Measurements from ENCODE around the gene KLHDC4.

The KLHDC4 gene

DNA sequence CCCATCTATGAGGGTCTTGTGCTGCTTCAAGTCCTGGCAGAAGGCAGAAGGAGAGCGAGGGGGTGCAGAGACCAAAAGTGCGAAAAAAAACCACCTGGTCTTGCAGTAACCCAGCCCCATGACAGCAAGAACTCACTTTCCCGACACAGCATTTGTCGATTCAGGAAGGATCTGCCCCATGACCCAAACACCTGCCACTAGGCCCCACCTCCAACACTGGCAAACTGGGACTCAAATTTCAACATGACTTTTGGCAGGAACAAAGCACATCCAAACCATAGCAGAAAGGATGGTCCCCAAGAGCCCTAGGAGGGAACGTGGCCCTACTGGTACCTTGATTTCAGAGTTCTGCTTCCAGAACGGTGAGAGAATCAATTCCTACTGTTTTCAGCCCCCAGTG is 34.7 kb upstream of the KLHDC4 start:
- no peak for TF ChIP-seq EZH2phosphoT487 (conservative IDR thresholded peaks at IDR 0.05; ENCODE audit: low read length)
- TF ChIP-seq, protein P1, sequence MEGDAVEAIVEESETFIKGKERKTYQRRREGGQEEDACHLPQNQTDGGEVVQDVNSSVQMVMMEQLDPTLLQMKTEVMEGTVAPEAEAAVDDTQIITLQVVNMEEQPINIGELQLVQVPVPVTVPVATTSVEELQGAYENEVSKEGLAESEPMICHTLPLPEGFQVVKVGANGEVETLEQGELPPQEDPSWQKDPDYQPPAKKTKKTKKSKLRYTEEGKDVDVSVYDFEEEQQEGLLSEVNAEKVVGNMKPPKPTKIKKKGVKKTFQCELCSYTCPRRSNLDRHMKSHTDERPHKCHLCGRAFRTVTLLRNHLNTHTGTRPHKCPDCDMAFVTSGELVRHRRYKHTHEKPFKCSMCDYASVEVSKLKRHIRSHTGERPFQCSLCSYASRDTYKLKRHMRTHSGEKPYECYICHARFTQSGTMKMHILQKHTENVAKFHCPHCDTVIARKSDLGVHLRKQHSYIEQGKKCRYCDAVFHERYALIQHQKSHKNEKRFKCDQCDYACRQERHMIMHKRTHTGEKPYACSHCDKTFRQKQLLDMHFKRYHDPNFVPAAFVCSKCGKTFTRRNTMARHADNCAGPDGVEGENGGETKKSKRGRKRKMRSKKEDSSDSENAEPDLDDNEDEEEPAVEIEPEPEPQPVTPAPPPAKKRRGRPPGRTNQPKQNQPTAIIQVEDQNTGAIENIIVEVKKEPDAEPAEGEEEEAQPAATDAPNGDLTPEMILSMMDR (IDR thresholded peaks at IDR 0.05; ENCODE audit: insufficient read depth, low read length, poor library complexity, severe bottlenecking) = no peak
- Histone ChIP-seq H2AFZ (ENCODE audit: low read depth, low read length, severe bottlenecking) (no peak overlapping the region), H3K4me2 (ENCODE audit: low read depth, low read length, poor library complexity, severe bottlenecking) (no peak overlapping the region), H3K27me3 (ENCODE audit: low read length) (no peaks in the 10 kb centered on the region), H3K27ac (ENCODE audit: low read depth, low read length) (no peak overlapping the region), H4K20me1 (ENCODE audit: low read depth, low read length) (no peaks in the 10 kb centered on the region), H3F3A (ENCODE audit: insufficient read depth) (peaks cover 10% of the 10 kb centered on the region; the same call in 1 of the 2 replicates), H3K79me2 (ENCODE audit: insufficient read depth, low read length) (peaks cover 87% of the 10 kb centered on the region), H3K4me3 (ENCODE audit: insufficient read depth, low read length, poor library complexity, severe bottlenecking) (no peak overlapping the region), H3K36me3 (ENCODE audit: low read length) (no peaks in the 10 kb centered on the region), H3K9me2 (replicated peaks; ENCODE audit: insufficient read depth, low read length) (no peaks in the 10 kb centered on the region), H3K9ac (ENCODE audit: low read length) (no peak overlapping the region), H3K9me3 (ENCODE audit: insufficient read depth, low read length) (no peaks in the 10 kb centered on the region)

- peaks cover 90% of the 10 kb centered on the region for H3K79me2 ChIP-seq (ENCODE audit: insufficient read depth, low read length)
- H3K9ac ChIP-seq (ENCODE audit: low read length) = no peak overlapping the region
- H2AFZ ChIP-seq (ENCODE audit: low read depth, low read length, severe bottlenecking) = no peak overlapping the region
- TF ChIP-seq, protein P1 (IDR thresholded peaks at IDR 0.05; ENCODE audit: insufficient read depth, low read length, poor library complexity, severe bottlenecking) = no peak
- H3K27me3 ChIP-seq (ENCODE audit: low read length) = no peaks in the 10 kb centered on the region
- no peaks in the 10 kb centered on the region for H4K20me1 ChIP-seq (ENCODE audit: low read depth, low read length)
- no peak overlapping the region for H3K27ac ChIP-seq (ENCODE audit: low read depth, low read length)
- no peak overlapping the region for H3K4me3 ChIP-seq (ENCODE audit: insufficient read depth, low read length, poor library complexity, severe bottlenecking)
- no peaks in the 10 kb centered on the region for H3F3A ChIP-seq (ENCODE audit: insufficient read depth)
- H3K4me2 ChIP-seq (ENCODE audit: low read depth, low read length, poor library complexity, severe bottlenecking) = no peak overlapping the region
- no peaks in the 10 kb centered on the region for H3K9me3 ChIP-seq (ENCODE audit: insufficient read depth, low read length)
- no peaks in the 10 kb centered on the region for H3K36me3 ChIP-seq (ENCODE audit: low read length)
- no peaks in the 10 kb centered on the region for H3K9me2 ChIP-seq (replicated peaks; ENCODE audit: insufficient read depth, low read length)
Observed at GRCh38 chr16:87795336-87795735, 29.6 kb upstream of the KLHDC4 start.

GRCh38 chr16:87794485-87795078 is 28.8 kb upstream of the KLHDC4 start:
- Histone ChIP-seq H3K27ac (ENCODE audit: low read depth, low read length) (no peak overlapping the region), H3K79me2 (ENCODE audit: insufficient read depth, low read length) (peaks cover 91% of the 10 kb centered on the region), H3K4me2 (ENCODE audit: low read depth, low read length, poor library complexity, severe bottlenecking) (no peak overlapping the region), H3K36me3 (ENCODE audit: low read length) (no peaks in the 10 kb centered on the region), H3K9me2 (replicated peaks; ENCODE audit: insufficient read depth, low read length) (no peaks in the 10 kb centered on the region), H3K9ac (ENCODE audit: low read length) (no peak overlapping the region), H4K20me1 (ENCODE audit: low read depth, low read length) (no peaks in the 10 kb centered on the region), H3K4me3 (ENCODE audit: insufficient read depth, low read length, poor library complexity, severe bottlenecking) (no peak overlapping the region), H3F3A (ENCODE audit: insufficient read depth) (no peaks in the 10 kb centered on the region), H2AFZ (ENCODE audit: low read depth, low read length, severe bottlenecking) (no peak overlapping the region), H3K9me3 (ENCODE audit: insufficient read depth, low read length) (no peaks in the 10 kb centered on the region), H3K27me3 (ENCODE audit: low read length) (no peaks in the 10 kb centered on the region)
- no peak for TF ChIP-seq EZH2phosphoT487 (conservative IDR thresholded peaks at IDR 0.05; ENCODE audit: low read length)
- TF ChIP-seq, protein P1 (IDR thresholded peaks at IDR 0.05; ENCODE audit: insufficient read depth, low read length, poor library complexity, severe bottlenecking) = no peak

Measured in SU-DHL-6 (cell line).